D721Med (cell line): ENCODE results near the gene PPP1R37.

Experiments
- DNase-seq: peaks from one replicate; pipeline ENCODE4 v3.0.0; 2011; ENCODE audit warnings: low spot score; ENCODE audit not compliant: insufficient read length
- FAIRE-seq: peaks from 2 replicates; lab custom pipeline; 2011; peaks lifted over from hg19 to GRCh38; lab: Jason Lieb, UNC
- CTCF ChIP-seq: IDR thresholded peaks from 2 replicates; pipeline ENCODE4 v1.5.1; 2012; ENCODE audit warnings: mild to moderate bottlenecking, control low read depth; ENCODE audit not compliant: insufficient read depth; ENCODE audit errors: missing control alignments

Gene PPP1R37

GRCh38 chr19:45092747-45093678 lies at the start of gene PPP1R37:
Gene PPP1R37, plus strand, starts transcription at chr19:45093179. Its CDS starts 147 bp downstream, at chr19:45093326.
- DNase-seq = peak; percentile 96
- no peak for FAIRE-seq
- TF ChIP-seq CTCF = no peak

- DNase-seq (no peak), FAIRE-seq (no peak)
- TF ChIP-seq CTCF = no peak
Measured at GRCh38 chr19:45045671-45046353, 47.2 kb upstream of the PPP1R37 start.

GRCh38 chr19:45046355-45046754 lies 46.6 kb upstream of the PPP1R37 start:
- TF ChIP-seq CTCF = no peak
- DNase-seq (no peak), FAIRE-seq (no peak)

GRCh38 chr19:45047188-45047797 lies 45.7 kb upstream of the PPP1R37 start:
- DNase-seq = no peak
- TF ChIP-seq CTCF = no peak
- no peak for FAIRE-seq

- TF ChIP-seq CTCF = no peak
- DNase-seq (no peak), FAIRE-seq (no peak)
Measured at GRCh38 chr19:45049073-45049736, 43.8 kb upstream of the PPP1R37 start.

GRCh38 chr19:45050036-45050435 lies 42.9 kb upstream of the PPP1R37 start:
- DNase-seq (no peak), FAIRE-seq (no peak)
- TF ChIP-seq CTCF = no peak
